IMR-90 (cell line): ENCODE results near the gene SERPINA12.

Experiments
- BHLHE40 ChIP-seq: fragments of 150-350 bp; IDR thresholded peaks from 2 replicates; pipeline ENCODE4 v1.6.1; 2016; ENCODE audit warnings: mild to moderate bottlenecking, low read depth, low read length
- CTCF ChIP-seq: conservative IDR thresholded peaks from 2 replicates; pipeline ENCODE4 v1.5.1; 2012; ENCODE audit warnings: mild to moderate bottlenecking, low read depth, low read length, improper control_type of control experiment
- MAFK ChIP-seq: IDR thresholded peaks from 2 replicates; pipeline ENCODE4 v1.6.1; 2012; ENCODE audit warnings: low read depth, low read length, improper control_type of control experiment
- MXI1 ChIP-seq: IDR thresholded peaks from 2 replicates; pipeline ENCODE4 v1.6.1; 2012; ENCODE audit warnings: low read depth, mild to moderate bottlenecking, low read length, moderate library complexity, borderline replicate concordance
- POLR2A ChIP-seq: IDR thresholded peaks from 2 replicates; pipeline ENCODE4 v1.6.1; 2012; ENCODE audit warnings: mild to moderate bottlenecking, low read depth, low read length
- RAD21 ChIP-seq: IDR thresholded peaks from 2 replicates; pipeline ENCODE4 v1.6.1; 2012; ENCODE audit warnings: low read length, improper control_type of control experiment
- RFX5 ChIP-seq: IDR thresholded peaks from 2 replicates; pipeline ENCODE4 v1.8.0; 2012; ENCODE audit warnings: low read depth, mild to moderate bottlenecking, low read length, moderate library complexity
- SMC3 ChIP-seq: fragments of 150-350 bp; IDR thresholded peaks from 2 replicates; pipeline ENCODE4 v1.6.1; 2016; ENCODE audit warnings: low read depth, mild to moderate bottlenecking, antibody characterized with exemption, low read length, moderate library complexity

GRCh38 chr14:94473666-94474410, 35.4 kb downstream of the SERPINA12 start:
- no peak for TF ChIP-seq CTCF
- no peak for TF ChIP-seq RFX5
- TF ChIP-seq MXI1 = no peak
- TF ChIP-seq RAD21 = no peak
- no peak for TF ChIP-seq MAFK
- TF ChIP-seq POLR2A = no peak
- TF ChIP-seq BHLHE40 = no peak
- no peak for TF ChIP-seq SMC3
